ENCODE data around the gene ADAMTS15. TPM values are rescaled to one million over a fixed set of nuclear protein-coding genes. Genes with fewer than 3 reads are reported as not detected.
A peak's percentile ranks its signal among the peaks of the same experiment; 100 is the strongest.

The ADAMTS15 gene
- total RNA-seq, 4 donors from 2014 or later = 8.4 to 11.8 (median 9.5) TPM

GRCh38 chr11:130456286-130456685, 7.8 kb downstream of the ADAMTS15 start:
- WGBS, 2 donors (ENCODE audit: low coverage in 1 of 2) = 74 to 100% methylated on average over 1 to 3 of the region's 3 CpGs
- TF ChIP-seq EP300 (IDR thresholded peaks at IDR 0.05) = no peak
- TF ChIP-seq CTCF (IDR thresholded peaks at IDR 0.05) = no peak
- no peak for TF ChIP-seq POLR2A (IDR thresholded peaks at IDR 0.05)
- no peak for TF ChIP-seq POLR2AphosphoS5 (IDR thresholded peaks at IDR 0.05)
- Histone ChIP-seq H3K4me3 (no peak overlapping the region), H3K27ac (peak overlapping the region in 1 of 4 donors; percentile 32), H3K27me3 (no peaks in the 10 kb centered on the region), H3K9me3 (no peaks in the 10 kb centered on the region), H3K36me3 (peaks cover 0 to 9% of the 10 kb centered on the region in 2 donors), H3K4me1 (peaks cover 0 to 52% (median 5%) of the 10 kb centered on the region in 3 donors)
- no peak for ATAC-seq

- 33 to 62% methylated on average over 5 to 15 of the region's 20 CpGs for WGBS, 2 donors (ENCODE audit: low coverage in 1 of 2)
- H3K9me3 ChIP-seq = no peaks in the 10 kb centered on the region
- no peak for ATAC-seq
- peak overlapping the region in 2 of 4 donors; percentile 22 to 49 for H3K27ac ChIP-seq
- H3K4me1 ChIP-seq = peaks cover 0 to 37% (median 0%) of the 10 kb centered on the region in 3 donors
- H3K27me3 ChIP-seq = no peaks in the 10 kb centered on the region
- H3K36me3 ChIP-seq = peaks cover 0 to 24% of the 10 kb centered on the region in 2 donors
- no peak overlapping the region for H3K4me3 ChIP-seq
- TF ChIP-seq CTCF (IDR thresholded peaks at IDR 0.05) = no peak
- TF ChIP-seq POLR2A (IDR thresholded peaks at IDR 0.05) = no peak
- no peak for TF ChIP-seq EP300 (IDR thresholded peaks at IDR 0.05)
- TF ChIP-seq POLR2AphosphoS5 (IDR thresholded peaks at IDR 0.05) = no peak
Observed at GRCh38 chr11:130457623-130458409, 9.4 kb downstream of the ADAMTS15 start.

- no peak for TF ChIP-seq POLR2AphosphoS5 (IDR thresholded peaks at IDR 0.05)
- no peak for TF ChIP-seq EP300 (IDR thresholded peaks at IDR 0.05)
- TF ChIP-seq CTCF (IDR thresholded peaks at IDR 0.05) = no peak
- TF ChIP-seq POLR2A (IDR thresholded peaks at IDR 0.05) = no peak
- no peak for ATAC-seq
- Histone ChIP-seq H3K4me3 (no peak overlapping the region), H3K27ac (peak overlapping the region in 1 of 4 donors; percentile 49), H3K27me3 (no peaks in the 10 kb centered on the region), H3K36me3 (peaks cover 0 to 30% of the 10 kb centered on the region in 2 donors), H3K4me1 (peaks cover 0 to 31% (median 0%) of the 10 kb centered on the region in 3 donors), H3K9me3 (no peaks in the 10 kb centered on the region)
- WGBS, 2 donors (ENCODE audit: low coverage in 1 of 2) = 80% methylated on average over 1 of the region's 4 CpGs
Observed at GRCh38 chr11:130458410-130458729, 9.9 kb downstream of the ADAMTS15 start.

GRCh38 chr11:130459521-130459920, 11.1 kb downstream of the ADAMTS15 start:
- no peak overlapping the region for H3K4me3 ChIP-seq
- ATAC-seq = no peak
- H3K36me3 ChIP-seq = peaks cover 0 to 41% of the 10 kb centered on the region in 2 donors
- no peaks in the 10 kb centered on the region for H3K27me3 ChIP-seq
- no peak for TF ChIP-seq CTCF (IDR thresholded peaks at IDR 0.05)
- TF ChIP-seq EP300 (IDR thresholded peaks at IDR 0.05) = no peak
- no peak for TF ChIP-seq POLR2AphosphoS5 (IDR thresholded peaks at IDR 0.05)
- TF ChIP-seq POLR2A (IDR thresholded peaks at IDR 0.05) = no peak
- H3K4me1 ChIP-seq = peaks cover 0 to 20% (median 0%) of the 10 kb centered on the region in 3 donors
- H3K27ac ChIP-seq = no peak overlapping the region
- H3K9me3 ChIP-seq = no peaks in the 10 kb centered on the region
- WGBS, 2 donors (ENCODE audit: low coverage in 1 of 2) = 82 to 94% methylated on average over 3 to 6 of the region's 7 CpGs
